ENCODE data around the gene C10orf105. TPM values are rescaled to one million over a fixed set of nuclear protein-coding genes. Genes with fewer than 3 reads are reported as not detected.

Gene C10orf105
- total RNA-seq, 1 donor from 2014 or later, result not detected

GRCh38 chr10:71671994-71672946, 47.3 kb downstream of the C10orf105 start:
- Mint-ChIP-seq H3K27ac (ENCODE audit: unreplicated experiment) (no peak overlapping the region), H3K4me1 (ENCODE audit: low read depth, unreplicated experiment) (peaks cover 1% of the 10 kb centered on the region)

DNA sequence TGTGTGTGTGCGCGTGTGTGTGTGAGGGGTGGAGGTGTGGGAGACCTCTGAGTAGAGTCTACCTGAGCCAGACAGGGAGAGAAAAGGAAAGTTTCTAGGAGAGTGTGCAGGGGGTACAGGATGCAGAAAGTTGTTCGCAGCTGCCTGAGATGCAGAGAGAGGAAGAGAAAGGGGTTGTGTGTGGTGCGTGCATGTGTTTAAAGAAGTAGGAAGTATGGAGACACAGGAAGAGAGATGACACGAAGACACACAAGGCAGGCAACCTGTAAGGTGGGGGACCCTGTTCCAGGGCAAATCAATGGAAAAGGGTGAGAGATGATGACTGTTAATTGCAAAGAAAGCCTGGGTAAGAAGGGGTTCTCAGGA, 52.2 kb downstream of the C10orf105 start:
- H3K36me3 Mint-ChIP-seq (ENCODE audit: unreplicated experiment), result no peaks in the 10 kb centered on the region
- peaks cover 7% of the 10 kb centered on the region for H3K27me3 Mint-ChIP-seq (ENCODE audit: unreplicated experiment)
- H3K9me3 Mint-ChIP-seq (ENCODE audit: unreplicated experiment), result peaks cover 1% of the 10 kb centered on the region
- no peak for DNase-seq
- no peaks in the 10 kb centered on the region for H3K4me1 Mint-ChIP-seq (ENCODE audit: low read depth, unreplicated experiment)
- TF ChIP-seq CTCF (IDR thresholded peaks at IDR 0.05; ENCODE audit: partially characterized antibody, unreplicated experiment), result no peak
- H3K27ac Mint-ChIP-seq (ENCODE audit: unreplicated experiment), result no peak overlapping the region
- H3K4me3 Mint-ChIP-seq (ENCODE audit: unreplicated experiment), result no peak overlapping the region

More at GRCh38 chr10:71671994-71672946, 47.3 kb downstream of the C10orf105 start:
- no peak overlapping the region for H3K4me3 Mint-ChIP-seq (ENCODE audit: unreplicated experiment)
- peaks cover 6% of the 10 kb centered on the region for H3K27me3 Mint-ChIP-seq (ENCODE audit: unreplicated experiment)
- H3K9me3 Mint-ChIP-seq (ENCODE audit: unreplicated experiment), result no peaks in the 10 kb centered on the region
- no peaks in the 10 kb centered on the region for H3K36me3 Mint-ChIP-seq (ENCODE audit: unreplicated experiment)
- no peak for TF ChIP-seq CTCF (IDR thresholded peaks at IDR 0.05; ENCODE audit: partially characterized antibody, unreplicated experiment)
- DNase-seq, result no peak

GRCh38 chr10:71666639-71667386, 52.8 kb downstream of the C10orf105 start:
- peak; percentile 35 for DNase-seq
- Mint-ChIP-seq H3K4me1 (ENCODE audit: low read depth, unreplicated experiment) (no peaks in the 10 kb centered on the region), H3K36me3 (ENCODE audit: unreplicated experiment) (no peaks in the 10 kb centered on the region), H3K27me3 (ENCODE audit: unreplicated experiment) (peaks cover 9% of the 10 kb centered on the region), H3K4me3 (ENCODE audit: unreplicated experiment) (no peak overlapping the region), H3K27ac (ENCODE audit: unreplicated experiment) (no peak overlapping the region), H3K9me3 (ENCODE audit: unreplicated experiment) (peaks cover 1% of the 10 kb centered on the region)
- TF ChIP-seq CTCF (IDR thresholded peaks at IDR 0.05; ENCODE audit: partially characterized antibody, unreplicated experiment), result no peak

DNA sequence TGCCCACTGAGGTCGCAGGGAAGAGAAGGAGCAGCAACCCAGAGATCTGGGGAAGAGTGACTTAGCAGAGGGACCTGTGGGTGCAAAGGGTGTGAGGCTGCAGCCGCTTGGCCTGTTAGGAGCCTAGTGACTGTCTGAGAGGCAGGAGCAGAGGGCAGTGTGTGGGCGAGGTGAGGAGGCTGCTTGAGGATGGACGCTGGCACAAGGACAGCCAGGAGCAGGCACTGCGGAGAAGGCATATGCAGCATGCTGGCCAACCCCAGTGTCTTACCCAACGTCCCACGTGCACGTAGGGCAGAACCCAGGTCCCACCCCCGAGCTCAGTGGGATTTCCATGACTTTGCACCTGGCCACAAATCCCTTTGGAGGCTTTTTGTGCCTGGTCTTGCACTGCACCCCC, 54.1 kb downstream of the C10orf105 start:
- H3K36me3 Mint-ChIP-seq (ENCODE audit: unreplicated experiment), result no peaks in the 10 kb centered on the region
- DNase-seq, result no peak
- TF ChIP-seq CTCF (IDR thresholded peaks at IDR 0.05; ENCODE audit: partially characterized antibody, unreplicated experiment), result no peak
- peaks cover 1% of the 10 kb centered on the region for H3K9me3 Mint-ChIP-seq (ENCODE audit: unreplicated experiment)
- no peak overlapping the region for H3K27ac Mint-ChIP-seq (ENCODE audit: unreplicated experiment)
- no peak overlapping the region for H3K4me3 Mint-ChIP-seq (ENCODE audit: unreplicated experiment)
- H3K27me3 Mint-ChIP-seq (ENCODE audit: unreplicated experiment), result peaks cover 10% of the 10 kb centered on the region
- no peaks in the 10 kb centered on the region for H3K4me1 Mint-ChIP-seq (ENCODE audit: low read depth, unreplicated experiment)
